Thyroid gland (tissue), 4 donors: ENCODE measurements around the gene FEN1. TPM values are rescaled to one million over a fixed set of nuclear protein-coding genes. Genes with fewer than 3 reads are reported as not detected.
A peak's percentile ranks its signal among the peaks of the same experiment; 100 is the strongest.

ENCODE experiments used
- DNase-seq, 2 donors: peaks; one replicate each; pipeline ENCODE4 v3.0.0-alpha.2; 2019
- H3K27ac ChIP-seq, 3 donors: fragments of 200-600 bp; sonication (generic); 1 replicate in 2 of 3; 2 replicates in 1 of 3; pipeline ENCODE4 v1.5.1; 2016 to 2019; ENCODE audit warnings: mild to moderate bottlenecking in 1 of 3, moderate library complexity in 1 of 3
- H3K27me3 ChIP-seq: fragments of 200-600 bp; sonication (generic); one replicate; pipeline ENCODE4 v1.5.1; 2019
- H3K36me3 ChIP-seq, 2 donors: fragments of 200-600 bp; sonication (generic); one replicate each; pipeline ENCODE4 v1.5.1; 2016 to 2019
- H3K4me1 ChIP-seq, 2 donors: fragments of 200-600 bp; sonication (generic); one replicate each; pipeline ENCODE4 v1.5.1; 2017 to 2019
- H3K4me3 ChIP-seq, 3 donors: fragments of 200-600 bp; sonication (generic); replicated peaks in 1 of 3; 1 replicate in 2 of 3; 2 replicates in 1 of 3; pipeline ENCODE4 v1.5.1; 2016; ENCODE audit warnings: mild to moderate bottlenecking in 1 of 3
- H3K9me3 ChIP-seq: fragments of 200-600 bp; sonication (generic); one replicate; pipeline ENCODE4 v1.5.1; 2017
- CTCF ChIP-seq, 6 experiments: fragments of 200-600 bp in 3 of 6; fragments of 450-650 bp in 3 of 6; sonication (generic) in 3 of 6; IDR thresholded peaks; one replicate each; pipeline ENCODE4 v1.5.1; 2016 to 2019; ENCODE audit warnings: antibody characterized with exemption in 6 of 6, mild to moderate bottlenecking in 2 of 6, inconsistent platforms in 1 of 6, moderate library complexity in 1 of 6
- POLR2A ChIP-seq, 2 donors: fragments of 450-650 bp; IDR thresholded peaks; one replicate each; pipeline ENCODE4 v1.6.1; 2017; ENCODE audit warnings: antibody characterized with exemption in 2 of 2, mild to moderate bottlenecking in 2 of 2, moderate library complexity in 1 of 2
- WGBS, 2 donors: methylation state at CpG; one replicate each; pipeline ENCODE4 v1.1.5; 2017; 5-methylcytosine and 5-hydroxymethylcytosine counted together
- intact Hi-C: fragments of 100-400 bp; cut with DNase I; formaldehyde crosslinking; loops from one replicate; pipeline ENCODE4 v1.15.1; 2023
- total RNA-seq, 4 donors: library from RNA; depleted of rRNA; stranded (reverse); fragments of >200 nt; gene quantifications; one replicate each; pipeline ENCODE4 v1.2.3, GENCODE V29; 2016

Gene FEN1
- total RNA-seq, 4 donors from 2014 or later, result 4.1 to 6.3 (median 5.2) TPM

GRCh38 chr11:61745781-61746441, 46.8 kb upstream of the FEN1 start:
- DNase-seq, result peak; percentile 25 to 49
- intact Hi-C loops, result no loop called here
- H3K27me3 ChIP-seq, result no peaks in the 10 kb centered on the region
- WGBS, 2 donors, result 49 to 67% methylated on average over 11 to 14 of the region's 15 CpGs
- no peak overlapping the region for H3K4me3 ChIP-seq
- H3K9me3 ChIP-seq, result no peaks in the 10 kb centered on the region
- no peak overlapping the region for H3K27ac ChIP-seq
- no peaks in the 10 kb centered on the region for H3K36me3 ChIP-seq
- TF ChIP-seq POLR2A (IDR thresholded peaks at IDR 0.05) (no peak), CTCF (IDR thresholded peaks at IDR 0.05) (no peak)
- peaks cover 0 to 6% of the 10 kb centered on the region in 2 donors for H3K4me1 ChIP-seq

GRCh38 chr11:61746442-61747191, 46.1 kb upstream of the FEN1 start:
- Histone ChIP-seq H3K27ac (no peak overlapping the region), H3K4me1 (peaks cover 0 to 6% of the 10 kb centered on the region in 2 donors), H3K4me3 (no peak overlapping the region), H3K36me3 (no peaks in the 10 kb centered on the region), H3K27me3 (no peaks in the 10 kb centered on the region), H3K9me3 (no peaks in the 10 kb centered on the region)
- TF ChIP-seq POLR2A (IDR thresholded peaks at IDR 0.05), result no peak
- no peak for TF ChIP-seq CTCF (IDR thresholded peaks at IDR 0.05)
- 81 to 85% methylated on average over 18 to 19 of the region's 19 CpGs for WGBS, 2 donors
- DNase-seq, result no peak
- intact Hi-C loops, result no loop called here

- H3K4me1 ChIP-seq, result peaks cover 5 to 11% of the 10 kb centered on the region in 2 donors
- no peaks in the 10 kb centered on the region for H3K36me3 ChIP-seq
- H3K4me3 ChIP-seq, result no peak overlapping the region
- TF ChIP-seq POLR2A (IDR thresholded peaks at IDR 0.05) (no peak), CTCF (IDR thresholded peaks at IDR 0.05) (peak; percentile 62 to 91 (median 81))
- H3K27ac ChIP-seq, result no peak overlapping the region
- DNase-seq, result peak; percentile 81 to 87
- WGBS, 2 donors, result 60 to 67% methylated on average over 11 to 17 of the region's 19 CpGs
- intact Hi-C loops, result no loop called here
- H3K9me3 ChIP-seq, result no peaks in the 10 kb centered on the region
- no peaks in the 10 kb centered on the region for H3K27me3 ChIP-seq
Measured at GRCh38 chr11:61747192-61747966, 45.3 kb upstream of the FEN1 start.

- no peak overlapping the region for H3K27ac ChIP-seq
- TF ChIP-seq CTCF (IDR thresholded peaks at IDR 0.05) (no peak), POLR2A (IDR thresholded peaks at IDR 0.05) (no peak)
- DNase-seq, result no peak
- WGBS, 2 donors, result 53 to 64% methylated on average over 2 to 3 of the region's 3 CpGs
- peaks cover 5 to 14% of the 10 kb centered on the region in 2 donors for H3K4me1 ChIP-seq
- no peaks in the 10 kb centered on the region for H3K9me3 ChIP-seq
- intact Hi-C loops, result no loop called here
- no peaks in the 10 kb centered on the region for H3K27me3 ChIP-seq
- H3K4me3 ChIP-seq, result no peak overlapping the region
- no peaks in the 10 kb centered on the region for H3K36me3 ChIP-seq
Measured at GRCh38 chr11:61747967-61748285, 44.8 kb upstream of the FEN1 start.
